ENCODE measurements around the gene SOX8.
"Not testable (repeated sequence)": the region's sequence is repeated elsewhere in the genome, so short reads cannot be mapped to it uniquely, and the experiment has no call there.

SOX8 gene

GRCh38 chr16:1018447-1019198 lies 37.1 kb downstream of the SOX8 start:
- 93 to 94% methylated on average over 6 to 11 of the region's 15 CpGs for WGBS, 2 experiments (ENCODE audit: insufficient coverage in 2 of 2)
- no peaks in the 10 kb centered on the region for H3K9me3 ChIP-seq (ENCODE audit: control insufficient read depth, low read length)
- peaks cover 3% of the 10 kb centered on the region for H3K4me1 ChIP-seq (ENCODE audit: control insufficient read depth, insufficient read depth, low read length, poor library complexity, severe bottlenecking)
- H3K4me3 ChIP-seq (ENCODE audit: extremely low read depth, insufficient read depth, low read length, poor library complexity, severe bottlenecking): no peak overlapping the region
- H3K27ac ChIP-seq (ENCODE audit: low read depth, low read length, severe bottlenecking): no peak overlapping the region
- H3K36me3 ChIP-seq (ENCODE audit: control insufficient read depth, insufficient read depth, low read length): no peaks in the 10 kb centered on the region

- Histone ChIP-seq H3K9me3 (ENCODE audit: control insufficient read depth, low read length) (no peaks in the 10 kb centered on the region), H3K27ac (ENCODE audit: low read depth, low read length, severe bottlenecking) (no peak overlapping the region), H3K4me3 (ENCODE audit: extremely low read depth, insufficient read depth, low read length, poor library complexity, severe bottlenecking) (no peak overlapping the region), H3K36me3 (ENCODE audit: control insufficient read depth, insufficient read depth, low read length) (no peaks in the 10 kb centered on the region), H3K4me1 (ENCODE audit: control insufficient read depth, insufficient read depth, low read length, poor library complexity, severe bottlenecking) (peaks cover 3% of the 10 kb centered on the region)
- 92 to 94% methylated on average over 45 to 66 of the region's 66 CpGs for WGBS, 2 experiments (ENCODE audit: insufficient coverage in 2 of 2)
Observed at GRCh38 chr16:1019231-1020090, 37.9 kb downstream of the SOX8 start.

- Histone ChIP-seq H3K4me3 (ENCODE audit: extremely low read depth, insufficient read depth, low read length, poor library complexity, severe bottlenecking) (no peak overlapping the region), H3K9me3 (ENCODE audit: control insufficient read depth, low read length) (no peaks in the 10 kb centered on the region), H3K4me1 (ENCODE audit: control insufficient read depth, insufficient read depth, low read length, poor library complexity, severe bottlenecking) (peaks cover 3% of the 10 kb centered on the region), H3K36me3 (ENCODE audit: control insufficient read depth, insufficient read depth, low read length) (no peaks in the 10 kb centered on the region), H3K27ac (ENCODE audit: low read depth, low read length, severe bottlenecking) (no peak overlapping the region)
- 96 to 97% methylated on average over 11 of the region's 11 CpGs for WGBS, 2 experiments (ENCODE audit: insufficient coverage in 2 of 2)
Observed at GRCh38 chr16:1020091-1020399, 38.5 kb downstream of the SOX8 start.

GRCh38 chr16:1020591-1020990 lies 39.0 kb downstream of the SOX8 start:
- no peak overlapping the region for H3K4me3 ChIP-seq (ENCODE audit: extremely low read depth, insufficient read depth, low read length, poor library complexity, severe bottlenecking)
- no peaks in the 10 kb centered on the region for H3K9me3 ChIP-seq (ENCODE audit: control insufficient read depth, low read length)
- no peak overlapping the region for H3K27ac ChIP-seq (ENCODE audit: low read depth, low read length, severe bottlenecking)
- WGBS, 2 experiments (ENCODE audit: insufficient coverage in 2 of 2): 86 to 90% methylated on average over 7 to 11 of the region's 11 CpGs
- H3K36me3 ChIP-seq (ENCODE audit: control insufficient read depth, insufficient read depth, low read length): no peaks in the 10 kb centered on the region
- peaks cover 3% of the 10 kb centered on the region for H3K4me1 ChIP-seq (ENCODE audit: control insufficient read depth, insufficient read depth, low read length, poor library complexity, severe bottlenecking)

- Histone ChIP-seq H3K36me3 (ENCODE audit: control insufficient read depth, insufficient read depth, low read length) (no peaks in the 10 kb centered on the region), H3K27ac (ENCODE audit: low read depth, low read length, severe bottlenecking) (no peak overlapping the region), H3K9me3 (ENCODE audit: control insufficient read depth, low read length) (no peaks in the 10 kb centered on the region), H3K4me3 (ENCODE audit: extremely low read depth, insufficient read depth, low read length, poor library complexity, severe bottlenecking) (no peak overlapping the region), H3K4me1 (ENCODE audit: control insufficient read depth, insufficient read depth, low read length, poor library complexity, severe bottlenecking) (peaks cover 3% of the 10 kb centered on the region)
- 93 to 95% methylated on average over 21 to 27 of the region's 27 CpGs for WGBS, 2 experiments (ENCODE audit: insufficient coverage in 2 of 2)
Observed at GRCh38 chr16:1021553-1022160, 40.1 kb downstream of the SOX8 start.

- Histone ChIP-seq H3K4me1 (ENCODE audit: control insufficient read depth, insufficient read depth, low read length, poor library complexity, severe bottlenecking) (peaks cover 3% of the 10 kb centered on the region), H3K36me3 (ENCODE audit: control insufficient read depth, insufficient read depth, low read length) (no peaks in the 10 kb centered on the region), H3K9me3 (ENCODE audit: control insufficient read depth, low read length) (no peaks in the 10 kb centered on the region), H3K27ac (ENCODE audit: low read depth, low read length, severe bottlenecking) (no peak overlapping the region), H3K4me3 (ENCODE audit: extremely low read depth, insufficient read depth, low read length, poor library complexity, severe bottlenecking) (no peak overlapping the region)
- 94 to 96% methylated on average over 21 to 24 of the region's 24 CpGs for WGBS, 2 experiments (ENCODE audit: insufficient coverage in 2 of 2)
Observed at GRCh38 chr16:1022466-1022865, 40.9 kb downstream of the SOX8 start.

GRCh38 chr16:1024138-1024537 lies 42.6 kb downstream of the SOX8 start:
- no peaks in the 10 kb centered on the region for H3K9me3 ChIP-seq (ENCODE audit: control insufficient read depth, low read length)
- H3K36me3 ChIP-seq (ENCODE audit: control insufficient read depth, insufficient read depth, low read length): no peaks in the 10 kb centered on the region
- 89 to 90% methylated on average over 16 to 20 of the region's 20 CpGs for WGBS, 2 experiments (ENCODE audit: insufficient coverage in 2 of 2)
- no peak overlapping the region for H3K27ac ChIP-seq (ENCODE audit: low read depth, low read length, severe bottlenecking)
- H3K4me1 ChIP-seq (ENCODE audit: control insufficient read depth, insufficient read depth, low read length, poor library complexity, severe bottlenecking): peaks cover 3% of the 10 kb centered on the region
- no peak overlapping the region for H3K4me3 ChIP-seq (ENCODE audit: extremely low read depth, insufficient read depth, low read length, poor library complexity, severe bottlenecking)

- H3K36me3 ChIP-seq (ENCODE audit: control insufficient read depth, insufficient read depth, low read length); H3K4me3 ChIP-seq (ENCODE audit: extremely low read depth, insufficient read depth, low read length, poor library complexity, severe bottlenecking); H3K9me3 ChIP-seq (ENCODE audit: control insufficient read depth, low read length); H3K4me1 ChIP-seq (ENCODE audit: control insufficient read depth, insufficient read depth, low read length, poor library complexity, severe bottlenecking); H3K27ac ChIP-seq (ENCODE audit: low read depth, low read length, severe bottlenecking): not testable (repeated sequence)
- 71 to 76% methylated on average over 22 of the region's 24 CpGs for WGBS, 2 experiments (ENCODE audit: insufficient coverage in 2 of 2)
Observed at GRCh38 chr16:1025183-1025809, 43.7 kb downstream of the SOX8 start.

- 90 to 91% methylated on average over 26 to 32 of the region's 35 CpGs for whole genome bisulfite sequencing, 2 experiments (ENCODE audit: insufficient coverage in 2 of 2)
- Histone ChIP-seq H3K9me3 (ENCODE audit: control insufficient read depth, low read length) (no peaks in the 10 kb centered on the region), H3K27ac (ENCODE audit: low read depth, low read length, severe bottlenecking) (no peak overlapping the region), H3K36me3 (ENCODE audit: control insufficient read depth, insufficient read depth, low read length) (no peaks in the 10 kb centered on the region), H3K4me1 (ENCODE audit: control insufficient read depth, insufficient read depth, low read length, poor library complexity, severe bottlenecking) (peaks cover 3% of the 10 kb centered on the region), H3K4me3 (ENCODE audit: extremely low read depth, insufficient read depth, low read length, poor library complexity, severe bottlenecking) (no peak overlapping the region)
Observed at GRCh38 chr16:1026057-1026783, 44.6 kb downstream of the SOX8 start.
